Smooth muscle cell (in vitro differentiated cells): Measurements from ENCODE around the gene AGMO. TPM values are rescaled to one million over a fixed set of nuclear protein-coding genes. Genes with fewer than 3 reads are reported as not detected.

Experiments used
- DNase-seq: peaks from one replicate; lab custom pipeline; 2025; ENCODE audit not compliant: unreplicated experiment; lab: John Stamatoyannopoulos, UW
- H2AFZ ChIP-seq: fragments of 200-600 bp; sonication (generic); 2 replicates; pipeline ENCODE4 v1.6.0; 2016; ENCODE audit warnings: antibody characterized with exemption, low read depth, mild to moderate bottlenecking
- H3F3A ChIP-seq: fragments of 200-600 bp; sonication (generic); 2 replicates; pipeline ENCODE4 v1.6.0; 2017; ENCODE audit warnings: antibody characterized with exemption, low read depth
- H3K27ac ChIP-seq: fragments of 200-600 bp; sonication (generic); 2 replicates; pipeline ENCODE4 v1.5.1; 2016; ENCODE audit warnings: low read depth, mild to moderate bottlenecking
- H3K27me3 ChIP-seq: fragments of 200-600 bp; sonication (generic); 2 replicates; pipeline ENCODE4 v1.6.1; 2016; ENCODE audit warnings: low read depth, mild to moderate bottlenecking
- H3K36me3 ChIP-seq: fragments of 200-600 bp; sonication (generic); 2 replicates; pipeline ENCODE4 v1.5.1; 2016; ENCODE audit warnings: low read depth
- H3K4me1 ChIP-seq: fragments of 200-600 bp; sonication (generic); 2 replicates; pipeline ENCODE4 v1.5.1; 2016; ENCODE audit warnings: low read depth
- H3K4me2 ChIP-seq: fragments of 200-600 bp; sonication (generic); 2 replicates; pipeline ENCODE4 v1.6.0; 2016; ENCODE audit warnings: mild to moderate bottlenecking
- H3K4me3 ChIP-seq: fragments of 200-600 bp; sonication (generic); 2 replicates; pipeline ENCODE4 v1.5.1; 2016; ENCODE audit warnings: mild to moderate bottlenecking
- H3K79me2 ChIP-seq: fragments of 200-600 bp; sonication (generic); 2 replicates; pipeline ENCODE4 v1.6.0; 2016; ENCODE audit warnings: low read depth, mild to moderate bottlenecking
- H3K9ac ChIP-seq: fragments of 200-600 bp; sonication (generic); 2 replicates; pipeline ENCODE4 v1.6.0; 2016; ENCODE audit warnings: low read depth
- H3K9me3 ChIP-seq: fragments of 200-600 bp; sonication (generic); replicated peaks from 2 replicates; pipeline ENCODE4 v1.5.1; 2016; ENCODE audit warnings: low read depth
- H4K20me1 ChIP-seq: fragments of 200-600 bp; sonication (generic); 2 replicates; pipeline ENCODE4 v1.6.0; 2016; ENCODE audit warnings: low read depth
- CTCF ChIP-seq: fragments of 200-600 bp; sonication (generic); IDR thresholded peaks from 2 replicates; pipeline ENCODE4 v1.5.1; 2017; ENCODE audit warnings: borderline replicate concordance, mild to moderate bottlenecking, antibody characterized with exemption; ENCODE audit not compliant: insufficient read depth, poor library complexity, severe bottlenecking
- WGBS: methylation state at CpG from one replicate; pipeline ENCODE4 v1.1.7; 2016; ENCODE audit warnings: low lambda C conversion rate; 5-methylcytosine and 5-hydroxymethylcytosine counted together
- polyA plus RNA-seq: library from polyadenylated mRNA; unstranded; fragments of >200 nt; fragmentation: Nextera tagmentation; extraction: Ambion mirVana; gene quantifications from 2 replicates; pipeline ENCODE4 v1.2.1, GENCODE V29; 2016
- total RNA-seq: library from RNA; depleted of rRNA; stranded (reverse); fragments of >200 nt; gene quantifications from 2 replicates; pipeline ENCODE4 v1.2.3, GENCODE V29; 2014

The AGMO gene
- total and polyA plus RNA-seq, 2 experiments from 2014 or later, result 0.27 to 0.50 TPM

- H3K79me2 ChIP-seq, result no peaks in the 10 kb centered on the region
- H3K36me3 ChIP-seq, result no peaks in the 10 kb centered on the region
- no peaks in the 10 kb centered on the region for H3F3A ChIP-seq
- no peak overlapping the region for H2AFZ ChIP-seq
- TF ChIP-seq CTCF, result no peak
- H3K9ac ChIP-seq, result no peak overlapping the region
- 94% methylated on average over 2 of the region's 2 CpGs for WGBS
- H3K4me2 ChIP-seq, result no peak overlapping the region
- no peaks in the 10 kb centered on the region for H3K27me3 ChIP-seq
- H3K27ac ChIP-seq, result no peak overlapping the region
- no peaks in the 10 kb centered on the region for H4K20me1 ChIP-seq
- H3K9me3 ChIP-seq, result no peaks in the 10 kb centered on the region
- no peaks in the 10 kb centered on the region for H3K4me1 ChIP-seq
- H3K4me3 ChIP-seq, result no peak overlapping the region
- DNase-seq, result no peak
Measured at GRCh38 chr7:15399441-15399840, 162.4 kb downstream of the AGMO start.

DNA sequence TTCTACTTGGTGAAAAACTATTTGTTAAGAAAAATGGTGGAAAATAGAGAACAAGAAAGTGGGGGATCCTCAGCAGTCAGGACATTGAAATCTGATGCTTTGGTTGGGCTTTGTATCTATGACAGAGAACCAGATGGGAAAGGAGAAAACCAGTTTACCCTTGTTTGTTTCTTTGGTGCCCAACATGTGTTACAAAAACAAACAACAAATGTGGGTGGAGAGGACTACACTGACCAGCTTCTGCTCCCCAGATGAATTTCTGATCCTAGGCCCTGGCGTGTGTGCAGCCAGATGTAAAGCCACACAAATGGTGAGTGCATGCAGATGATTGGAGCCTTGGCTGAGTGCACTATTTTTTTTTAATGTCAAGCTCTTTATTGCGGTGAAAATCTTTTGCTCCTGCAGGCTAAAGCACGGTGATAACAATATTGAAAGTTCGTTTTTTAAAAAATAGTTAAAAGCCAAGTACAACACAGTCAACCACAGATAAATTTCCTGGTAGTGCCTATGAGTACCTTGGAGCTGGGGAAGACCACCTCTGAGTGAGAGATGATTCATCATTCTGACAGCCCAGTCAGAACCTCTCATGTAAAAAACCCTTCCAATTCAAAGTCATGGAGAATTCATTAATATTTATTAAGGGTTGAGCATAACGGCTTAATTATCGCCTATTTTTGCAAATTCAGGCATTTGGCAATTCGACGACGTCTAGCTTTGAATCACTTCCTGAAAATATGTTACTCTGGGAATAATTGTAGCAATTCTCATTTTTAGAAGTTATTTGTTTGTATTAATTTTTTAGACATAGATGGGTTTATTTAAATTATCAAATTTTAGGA, 163.7 kb downstream of the AGMO start:
- H3K79me2 ChIP-seq, result no peaks in the 10 kb centered on the region
- no peak overlapping the region for H3K27ac ChIP-seq
- no peaks in the 10 kb centered on the region for H4K20me1 ChIP-seq
- DNase-seq, result no peak
- whole genome bisulfite sequencing, result 91% methylated on average over 9 of the region's 9 CpGs
- H2AFZ ChIP-seq, result no peak overlapping the region
- H3K9ac ChIP-seq, result no peak overlapping the region
- no peaks in the 10 kb centered on the region for H3F3A ChIP-seq
- no peak overlapping the region for H3K4me2 ChIP-seq
- no peak for TF ChIP-seq CTCF
- no peaks in the 10 kb centered on the region for H3K27me3 ChIP-seq
- H3K9me3 ChIP-seq, result no peaks in the 10 kb centered on the region
- H3K4me3 ChIP-seq, result no peak overlapping the region
- H3K4me1 ChIP-seq, result no peaks in the 10 kb centered on the region
- H3K36me3 ChIP-seq, result no peaks in the 10 kb centered on the region

- Histone ChIP-seq H3K4me3 (no peak overlapping the region), H3K4me1 (no peaks in the 10 kb centered on the region), H3F3A (no peaks in the 10 kb centered on the region), H3K27me3 (no peaks in the 10 kb centered on the region), H3K36me3 (no peaks in the 10 kb centered on the region), H4K20me1 (no peaks in the 10 kb centered on the region), H3K9ac (no peak overlapping the region), H3K9me3 (no peaks in the 10 kb centered on the region), H3K4me2 (no peak overlapping the region), H3K27ac (no peak overlapping the region), H3K79me2 (no peaks in the 10 kb centered on the region), H2AFZ (no peak overlapping the region)
- no peak for TF ChIP-seq CTCF
- 97% methylated on average over 39 of the region's 43 CpGs for WGBS
- DNase-seq, result no peak
Measured at GRCh38 chr7:15397159-15397550, 164.7 kb downstream of the AGMO start.
